Measurements from ENCODE around the gene SPEM1.

The SPEM1 gene

GRCh38 chr17:7435676-7436555 lies 15.8 kb downstream of the SPEM1 start:
- H3K36me3 ChIP-seq (ENCODE audit: control insufficient read depth, insufficient read depth, low read length): no peaks in the 10 kb centered on the region
- peak overlapping the region; percentile 52 for H3K4me3 ChIP-seq (ENCODE audit: extremely low read depth, insufficient read depth, low read length, poor library complexity, severe bottlenecking)
- no peaks in the 10 kb centered on the region for H3K9me3 ChIP-seq (ENCODE audit: control insufficient read depth, low read length)
- H3K4me1 ChIP-seq (ENCODE audit: control insufficient read depth, insufficient read depth, low read length, poor library complexity, severe bottlenecking): peaks cover 10% of the 10 kb centered on the region
- WGBS, 2 experiments (ENCODE audit: insufficient coverage in 2 of 2): 8% methylated on average over 45 to 49 of the region's 49 CpGs
- H3K27ac ChIP-seq (ENCODE audit: low read depth, low read length, severe bottlenecking): peak overlapping the region; percentile 36

GRCh38 chr17:7436556-7437368 lies 16.6 kb downstream of the SPEM1 start:
- Histone ChIP-seq H3K4me3 (ENCODE audit: extremely low read depth, insufficient read depth, low read length, poor library complexity, severe bottlenecking) (peak overlapping the region; percentile 52), H3K36me3 (ENCODE audit: control insufficient read depth, insufficient read depth, low read length) (no peaks in the 10 kb centered on the region), H3K27ac (ENCODE audit: low read depth, low read length, severe bottlenecking) (peak overlapping the region; percentile 45), H3K4me1 (ENCODE audit: control insufficient read depth, insufficient read depth, low read length, poor library complexity, severe bottlenecking) (peaks cover 15% of the 10 kb centered on the region), H3K9me3 (ENCODE audit: control insufficient read depth, low read length) (no peaks in the 10 kb centered on the region)
- 3 to 5% methylated on average over 77 to 91 of the region's 92 CpGs for WGBS, 2 experiments (ENCODE audit: insufficient coverage in 2 of 2)

GRCh38 chr17:7437369-7437863 lies 17.3 kb downstream of the SPEM1 start:
- Histone ChIP-seq H3K4me1 (ENCODE audit: control insufficient read depth, insufficient read depth, low read length, poor library complexity, severe bottlenecking) (peaks cover 15% of the 10 kb centered on the region), H3K4me3 (ENCODE audit: extremely low read depth, insufficient read depth, low read length, poor library complexity, severe bottlenecking) (peak overlapping the region; percentile 52), H3K27ac (ENCODE audit: low read depth, low read length, severe bottlenecking) (no peak overlapping the region), H3K36me3 (ENCODE audit: control insufficient read depth, insufficient read depth, low read length) (no peaks in the 10 kb centered on the region), H3K9me3 (ENCODE audit: control insufficient read depth, low read length) (no peaks in the 10 kb centered on the region)
- WGBS, 2 experiments (ENCODE audit: insufficient coverage in 2 of 2): 6 to 22% methylated on average over 15 to 19 of the region's 31 CpGs

DNA sequence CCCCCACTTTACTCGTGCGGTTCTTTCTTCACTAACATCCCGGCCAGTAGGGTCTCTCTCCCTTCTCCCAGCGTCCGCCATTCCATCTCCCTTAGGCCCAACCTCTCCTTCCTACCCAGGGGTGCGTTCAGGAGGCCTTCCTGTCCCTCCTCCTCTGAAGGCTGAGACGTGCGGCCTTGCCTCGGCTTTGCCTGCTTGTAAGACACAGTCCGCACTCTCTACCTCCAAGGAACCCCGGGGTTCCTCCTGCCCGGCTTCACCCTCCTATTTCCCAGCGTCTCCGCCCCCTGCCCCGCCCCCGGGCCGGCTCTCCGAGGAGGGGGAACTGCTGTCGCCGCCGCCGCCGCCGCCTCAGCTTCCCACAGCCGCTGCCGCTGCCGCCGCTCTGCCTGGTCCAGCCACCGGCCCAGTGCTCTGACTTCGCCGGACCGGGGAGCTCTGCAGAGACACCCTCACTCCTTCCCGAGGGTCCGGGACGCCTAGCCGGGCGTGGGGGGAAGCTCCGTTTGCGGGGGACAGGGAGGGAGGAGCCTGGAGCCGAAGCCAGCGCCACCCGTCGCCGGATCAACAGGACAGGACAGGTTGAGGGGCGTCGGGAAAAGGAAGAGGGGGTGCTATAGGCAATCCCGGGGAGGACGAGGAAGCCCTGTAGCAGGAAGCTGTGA lies 18.0 kb downstream of the SPEM1 start:
- Histone ChIP-seq H3K9me3 (ENCODE audit: control insufficient read depth, low read length) (no peaks in the 10 kb centered on the region), H3K27ac (ENCODE audit: low read depth, low read length, severe bottlenecking) (peak overlapping the region; percentile 16), H3K4me3 (ENCODE audit: extremely low read depth, insufficient read depth, low read length, poor library complexity, severe bottlenecking) (peak overlapping the region; percentile 52), H3K36me3 (ENCODE audit: control insufficient read depth, insufficient read depth, low read length) (no peaks in the 10 kb centered on the region), H3K4me1 (ENCODE audit: control insufficient read depth, insufficient read depth, low read length, poor library complexity, severe bottlenecking) (peaks cover 15% of the 10 kb centered on the region)
- 5 to 7% methylated on average over 28 to 32 of the region's 48 CpGs for WGBS, 2 experiments (ENCODE audit: insufficient coverage in 2 of 2)

DNA sequence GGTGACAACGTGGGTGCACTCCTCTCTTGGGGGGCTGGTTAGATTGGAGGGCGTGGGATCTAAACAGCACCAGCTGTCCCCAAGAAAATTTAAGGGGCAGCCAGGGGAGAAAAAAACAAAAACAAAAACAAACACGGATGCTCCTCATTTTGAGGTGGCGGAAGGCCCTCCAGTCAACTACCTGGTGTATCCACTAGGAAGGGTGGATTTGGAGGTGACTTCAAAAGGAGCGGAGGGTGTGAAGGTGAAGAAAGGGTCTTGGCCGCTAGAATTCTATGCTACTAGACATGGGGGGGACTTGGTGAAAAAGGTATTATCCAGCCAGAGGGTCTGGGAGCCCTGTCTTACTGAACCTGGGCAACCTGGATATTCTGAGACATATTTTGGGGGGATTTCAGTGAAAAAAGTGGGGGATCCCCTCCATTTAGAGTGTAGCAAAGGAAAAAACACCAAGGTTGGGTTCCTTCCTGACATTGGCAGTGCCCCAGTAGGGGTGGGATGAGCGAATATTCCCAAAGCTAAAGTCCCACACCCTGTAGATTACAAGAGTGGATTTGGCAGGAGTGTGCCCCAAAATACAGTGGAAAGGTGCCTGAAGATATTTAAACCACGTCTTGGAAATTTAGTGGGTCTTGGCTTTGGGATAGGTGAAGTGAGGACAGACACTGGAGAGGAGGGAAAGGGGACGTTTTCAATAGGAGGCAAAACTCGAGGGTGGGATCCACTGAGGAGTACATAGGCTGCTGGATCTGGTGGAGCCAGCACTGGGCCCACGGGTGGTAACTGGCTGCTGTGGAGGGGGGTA lies 18.7 kb downstream of the SPEM1 start:
- peak overlapping the region; percentile 75 for H3K4me3 ChIP-seq (ENCODE audit: extremely low read depth, insufficient read depth, low read length, poor library complexity, severe bottlenecking)
- H3K36me3 ChIP-seq (ENCODE audit: control insufficient read depth, insufficient read depth, low read length): no peaks in the 10 kb centered on the region
- no peak overlapping the region for H3K27ac ChIP-seq (ENCODE audit: low read depth, low read length, severe bottlenecking)
- WGBS, 2 experiments (ENCODE audit: insufficient coverage in 2 of 2): 39 to 43% methylated on average over 8 to 10 of the region's 11 CpGs
- no peaks in the 10 kb centered on the region for H3K9me3 ChIP-seq (ENCODE audit: control insufficient read depth, low read length)
- H3K4me1 ChIP-seq (ENCODE audit: control insufficient read depth, insufficient read depth, low read length, poor library complexity, severe bottlenecking): peaks cover 15% of the 10 kb centered on the region

DNA sequence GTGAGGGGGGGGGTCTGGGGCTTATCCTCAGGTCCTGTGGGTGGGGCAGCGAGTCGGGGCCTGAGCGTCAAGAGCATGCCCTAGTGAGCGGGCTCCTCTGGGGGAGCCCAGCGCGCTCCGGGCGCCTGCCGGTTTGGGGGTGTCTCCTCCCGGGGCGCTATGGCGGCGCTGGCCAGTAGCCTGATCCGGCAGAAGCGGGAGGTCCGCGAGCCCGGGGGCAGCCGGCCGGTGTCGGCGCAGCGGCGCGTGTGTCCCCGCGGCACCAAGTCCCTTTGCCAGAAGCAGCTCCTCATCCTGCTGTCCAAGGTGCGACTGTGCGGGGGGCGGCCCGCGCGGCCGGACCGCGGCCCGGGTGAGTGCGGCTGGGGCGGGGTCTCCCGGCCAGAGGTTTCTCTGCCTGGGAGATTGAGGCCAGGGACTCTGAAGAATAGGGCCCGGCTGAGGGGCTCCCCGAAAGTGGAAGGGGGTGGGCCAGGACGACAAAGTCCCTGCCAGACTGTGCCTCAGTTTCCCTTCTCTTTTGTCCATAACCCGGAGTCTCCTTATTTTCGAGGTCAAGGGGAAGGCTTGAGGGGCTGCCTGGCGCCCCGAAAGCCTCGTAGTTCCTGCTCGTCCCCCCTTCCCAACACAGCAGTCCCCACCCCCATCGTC lies 19.5 kb downstream of the SPEM1 start, which contains the start of gene FGF11:
FGF11 (plus strand) TSS at position 51 of the 651 bp plus-strand sequence; CDS start at position 160, 109 bp downstream.
- H3K4me1 ChIP-seq (ENCODE audit: control insufficient read depth, insufficient read depth, low read length, poor library complexity, severe bottlenecking): peaks cover 17% of the 10 kb centered on the region
- H3K9me3 ChIP-seq (ENCODE audit: control insufficient read depth, low read length): no peaks in the 10 kb centered on the region
- H3K36me3 ChIP-seq (ENCODE audit: control insufficient read depth, insufficient read depth, low read length): no peaks in the 10 kb centered on the region
- peak within 1 kb of the TSS; percentile 75 for H3K4me3 ChIP-seq (ENCODE audit: extremely low read depth, insufficient read depth, low read length, poor library complexity, severe bottlenecking)
- peak within 1 kb of the TSS; percentile 91 for H3K27ac ChIP-seq (ENCODE audit: low read depth, low read length, severe bottlenecking)
- WGBS, 2 experiments (ENCODE audit: insufficient coverage in 2 of 2): 2 to 3% methylated on average over 35 to 46 of the region's 50 CpGs

- WGBS, 2 experiments (ENCODE audit: insufficient coverage in 2 of 2): 0% methylated on average over 35 to 40 of the region's 46 CpGs
- Histone ChIP-seq H3K9me3 (ENCODE audit: control insufficient read depth, low read length) (no peaks in the 10 kb centered on the region), H3K27ac (ENCODE audit: low read depth, low read length, severe bottlenecking) (peak overlapping the region; percentile 91), H3K36me3 (ENCODE audit: control insufficient read depth, insufficient read depth, low read length) (no peaks in the 10 kb centered on the region), H3K4me3 (ENCODE audit: extremely low read depth, insufficient read depth, low read length, poor library complexity, severe bottlenecking) (peak overlapping the region; percentile 75), H3K4me1 (ENCODE audit: control insufficient read depth, insufficient read depth, low read length, poor library complexity, severe bottlenecking) (peaks cover 19% of the 10 kb centered on the region)
Observed at GRCh38 chr17:7440113-7440833, 20.1 kb downstream of the SPEM1 start.

DNA sequence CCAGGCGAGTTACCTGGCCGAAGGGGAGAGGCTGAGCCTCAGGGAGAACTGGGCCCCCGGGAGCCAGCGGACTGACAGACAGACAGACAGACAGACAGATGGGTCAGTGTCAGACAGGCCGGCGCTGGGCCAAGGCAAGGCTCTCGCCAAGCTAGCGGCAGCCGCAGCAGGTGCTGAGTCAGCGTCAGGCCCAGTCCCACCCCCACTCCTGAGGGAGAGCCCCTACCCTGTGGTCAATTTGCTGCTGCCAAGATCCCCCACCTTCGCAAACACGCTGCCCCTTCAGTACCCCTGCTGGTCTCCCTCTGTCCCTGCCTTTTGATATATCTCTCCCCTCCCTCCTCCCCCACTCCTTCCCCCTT lies 20.7 kb downstream of the SPEM1 start:
- Histone ChIP-seq H3K36me3 (ENCODE audit: control insufficient read depth, insufficient read depth, low read length) (no peaks in the 10 kb centered on the region), H3K4me3 (ENCODE audit: extremely low read depth, insufficient read depth, low read length, poor library complexity, severe bottlenecking) (peak overlapping the region; percentile 75), H3K9me3 (ENCODE audit: control insufficient read depth, low read length) (no peaks in the 10 kb centered on the region), H3K27ac (ENCODE audit: low read depth, low read length, severe bottlenecking) (peak overlapping the region; percentile 91), H3K4me1 (ENCODE audit: control insufficient read depth, insufficient read depth, low read length, poor library complexity, severe bottlenecking) (peaks cover 19% of the 10 kb centered on the region)
- 3 to 11% methylated on average over 7 to 10 of the region's 12 CpGs for WGBS, 2 experiments (ENCODE audit: insufficient coverage in 2 of 2)

DNA sequence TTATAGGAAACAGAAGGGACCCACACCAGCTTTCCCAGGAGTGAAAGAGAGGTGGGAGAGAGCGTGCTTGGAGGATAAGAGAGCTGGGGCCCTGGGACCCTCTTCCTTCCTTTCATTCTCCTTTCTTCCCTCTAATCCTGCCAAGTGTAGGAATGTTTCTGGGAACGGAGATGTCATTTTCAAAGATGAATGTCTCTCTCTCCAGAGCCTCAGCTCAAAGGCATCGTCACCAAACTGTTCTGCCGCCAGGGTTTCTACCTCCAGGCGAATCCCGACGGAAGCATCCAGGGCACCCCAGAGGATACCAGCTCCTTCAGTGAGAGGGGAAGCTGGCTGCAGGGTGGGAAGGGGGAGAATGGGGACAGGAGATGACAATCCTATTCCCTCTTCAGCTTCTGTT lies 21.1 kb downstream of the SPEM1 start:
- WGBS, 2 experiments (ENCODE audit: insufficient coverage in 2 of 2): 60 to 66% methylated on average over 3 to 5 of the region's 7 CpGs
- Histone ChIP-seq H3K27ac (ENCODE audit: low read depth, low read length, severe bottlenecking) (peak overlapping the region; percentile 91), H3K4me3 (ENCODE audit: extremely low read depth, insufficient read depth, low read length, poor library complexity, severe bottlenecking) (no peak overlapping the region), H3K4me1 (ENCODE audit: control insufficient read depth, insufficient read depth, low read length, poor library complexity, severe bottlenecking) (peaks cover 19% of the 10 kb centered on the region), H3K36me3 (ENCODE audit: control insufficient read depth, insufficient read depth, low read length) (no peaks in the 10 kb centered on the region), H3K9me3 (ENCODE audit: control insufficient read depth, low read length) (no peaks in the 10 kb centered on the region)

All from mesodermal cell (in vitro differentiated cells).